Liver (tissue), 2 donors: ENCODE results near the gene COCH.

ENCODE experiments used
- CTCF ChIP-seq: fragments of 150-350 bp; IDR thresholded peaks from 2 replicates; pipeline ENCODE4 v1.5.1; 2017; ENCODE audit warnings: improper control_type of control experiment, low read depth, low read length; ENCODE audit not compliant: missing input control
- MAX ChIP-seq: IDR thresholded peaks from 2 replicates; pipeline ENCODE4 v1.6.1; 2016; ENCODE audit warnings: antibody characterized with exemption
- TF ChIP-seq, protein P1 (sequence below): IDR thresholded peaks from 2 replicates; pipeline ENCODE4 v1.6.1; 2016; ENCODE audit warnings: antibody characterized with exemption, mild to moderate bottlenecking
- donor health status: healthy.

- TF ChIP-seq, protein P1, sequence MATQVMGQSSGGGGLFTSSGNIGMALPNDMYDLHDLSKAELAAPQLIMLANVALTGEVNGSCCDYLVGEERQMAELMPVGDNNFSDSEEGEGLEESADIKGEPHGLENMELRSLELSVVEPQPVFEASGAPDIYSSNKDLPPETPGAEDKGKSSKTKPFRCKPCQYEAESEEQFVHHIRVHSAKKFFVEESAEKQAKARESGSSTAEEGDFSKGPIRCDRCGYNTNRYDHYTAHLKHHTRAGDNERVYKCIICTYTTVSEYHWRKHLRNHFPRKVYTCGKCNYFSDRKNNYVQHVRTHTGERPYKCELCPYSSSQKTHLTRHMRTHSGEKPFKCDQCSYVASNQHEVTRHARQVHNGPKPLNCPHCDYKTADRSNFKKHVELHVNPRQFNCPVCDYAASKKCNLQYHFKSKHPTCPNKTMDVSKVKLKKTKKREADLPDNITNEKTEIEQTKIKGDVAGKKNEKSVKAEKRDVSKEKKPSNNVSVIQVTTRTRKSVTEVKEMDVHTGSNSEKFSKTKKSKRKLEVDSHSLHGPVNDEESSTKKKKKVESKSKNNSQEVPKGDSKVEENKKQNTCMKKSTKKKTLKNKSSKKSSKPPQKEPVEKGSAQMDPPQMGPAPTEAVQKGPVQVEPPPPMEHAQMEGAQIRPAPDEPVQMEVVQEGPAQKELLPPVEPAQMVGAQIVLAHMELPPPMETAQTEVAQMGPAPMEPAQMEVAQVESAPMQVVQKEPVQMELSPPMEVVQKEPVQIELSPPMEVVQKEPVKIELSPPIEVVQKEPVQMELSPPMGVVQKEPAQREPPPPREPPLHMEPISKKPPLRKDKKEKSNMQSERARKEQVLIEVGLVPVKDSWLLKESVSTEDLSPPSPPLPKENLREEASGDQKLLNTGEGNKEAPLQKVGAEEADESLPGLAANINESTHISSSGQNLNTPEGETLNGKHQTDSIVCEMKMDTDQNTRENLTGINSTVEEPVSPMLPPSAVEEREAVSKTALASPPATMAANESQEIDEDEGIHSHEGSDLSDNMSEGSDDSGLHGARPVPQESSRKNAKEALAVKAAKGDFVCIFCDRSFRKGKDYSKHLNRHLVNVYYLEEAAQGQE = no peak
- TF ChIP-seq CTCF (no peak), MAX (no peak)
Measured at GRCh38 chr14:30907659-30908057, 33.3 kb downstream of the COCH start.
